Pulmonary artery endothelial cell (primary cell): Measurements from ENCODE around the gene HOXA5. TPM values are rescaled to one million over a fixed set of nuclear protein-coding genes. Genes with fewer than 3 reads are reported as not detected.

Experiments used
- DNase-seq: peaks from one replicate; pipeline ENCODE4 v3.0.0-alpha.2; 2011; ENCODE audit warnings: low read depth, low spot score
- total RNA-seq: library from RNA; depleted of rRNA; stranded (reverse); fragments of >200 nt; gene quantifications from 2 replicates; pipeline ENCODE4 v1.2.3, GENCODE V29; 2014

HOXA5 gene
- total RNA-seq: 5.9 and 13.1 TPM in 2 replicates

DNA sequence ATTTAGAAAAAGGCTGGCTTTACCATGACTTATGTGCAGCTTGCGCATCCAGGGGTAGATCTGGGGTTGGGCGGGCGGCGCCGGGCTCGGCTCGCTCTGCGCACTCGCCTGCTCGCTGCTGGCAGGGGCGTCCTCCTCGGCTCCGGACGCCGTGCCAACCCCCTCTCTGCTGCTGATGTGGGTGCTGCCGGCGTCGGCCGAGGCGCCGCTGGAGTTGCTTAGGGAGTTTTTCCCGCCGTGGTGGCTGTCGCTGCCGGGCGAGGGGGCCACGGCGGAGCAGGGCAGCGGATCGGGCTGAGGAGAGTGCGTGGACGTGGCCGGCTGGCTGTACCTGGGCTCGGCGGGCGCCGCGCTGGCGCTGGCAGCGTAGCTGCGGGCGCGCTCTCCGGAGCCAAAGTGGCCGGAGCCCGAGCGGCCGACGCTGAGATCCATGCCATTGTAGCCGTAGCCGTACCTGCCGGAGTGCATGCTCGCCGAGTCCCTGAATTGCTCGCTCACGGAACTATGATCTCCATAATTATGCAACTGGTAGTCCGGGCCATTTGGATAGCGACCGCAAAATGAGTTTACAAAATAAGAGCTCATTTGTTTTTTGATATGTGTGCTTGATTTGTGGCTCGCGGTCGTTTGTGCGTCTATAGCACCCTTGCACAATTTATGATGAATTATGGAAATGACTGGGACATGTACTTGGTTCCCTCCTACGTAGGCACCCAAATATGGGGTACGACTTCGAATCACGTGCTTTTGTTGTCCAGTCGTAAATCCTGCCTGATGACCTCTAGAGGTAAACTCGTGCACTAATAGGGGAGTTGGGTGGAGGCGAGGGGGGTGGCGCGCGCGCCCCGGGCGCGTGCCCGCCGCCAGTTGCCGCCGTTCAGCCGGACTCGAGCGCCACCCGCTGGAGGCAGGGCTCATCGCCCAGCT is at the start of gene HOXA5:
Gene HOXA5, minus strand, starts transcription at position 659 of the 927 bp plus-strand sequence. Its CDS starts 74 bp downstream, at position 585.
- peak; percentile 79 for DNase-seq

DNA sequence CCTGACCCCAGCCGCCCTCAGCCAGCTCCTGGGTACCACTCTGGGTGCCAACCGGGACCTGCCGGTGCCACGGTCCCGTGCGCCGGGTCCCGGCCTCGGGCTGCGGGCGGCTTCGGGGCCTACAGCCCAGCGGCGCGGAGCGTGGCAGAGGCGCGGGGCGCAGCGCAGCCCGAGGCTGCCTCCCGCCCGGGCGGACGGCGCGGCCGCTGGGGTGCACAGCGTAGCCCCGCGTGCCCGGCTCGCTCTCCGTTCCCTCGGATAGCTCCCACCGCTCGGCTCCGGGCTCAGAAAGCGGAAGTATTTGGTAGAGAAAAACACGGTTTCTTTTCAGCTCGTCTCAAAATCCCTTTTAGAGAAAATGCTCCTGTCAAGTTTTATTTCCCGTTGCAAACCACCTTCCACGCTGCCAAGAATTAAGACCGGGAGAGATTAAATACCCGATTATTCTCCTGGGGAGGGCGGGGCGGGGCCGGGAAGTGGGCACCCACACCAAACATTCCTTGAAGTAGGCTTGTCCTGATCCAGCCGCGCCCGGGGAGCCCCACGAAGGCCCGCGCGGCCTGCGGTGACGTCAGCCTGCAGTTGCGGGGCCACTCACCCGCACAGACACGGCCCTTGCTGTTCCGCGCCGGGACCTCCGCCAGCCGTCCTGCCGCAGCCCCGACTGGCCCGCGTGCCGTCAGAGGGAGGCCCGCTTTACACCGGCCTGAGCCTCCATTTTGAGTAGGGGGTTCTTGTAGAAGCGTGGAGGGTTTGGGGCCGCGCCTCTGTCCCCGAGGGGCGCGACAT is 49.3 kb upstream of the HOXA5 start:
- no peak for DNase-seq

- DNase-seq: no peak
Observed at GRCh38 chr7:27191833-27192545, 48.5 kb upstream of the HOXA5 start.

GRCh38 chr7:27191161-27191731 is 47.8 kb upstream of the HOXA5 start:
- DNase-seq: no peak

DNA sequence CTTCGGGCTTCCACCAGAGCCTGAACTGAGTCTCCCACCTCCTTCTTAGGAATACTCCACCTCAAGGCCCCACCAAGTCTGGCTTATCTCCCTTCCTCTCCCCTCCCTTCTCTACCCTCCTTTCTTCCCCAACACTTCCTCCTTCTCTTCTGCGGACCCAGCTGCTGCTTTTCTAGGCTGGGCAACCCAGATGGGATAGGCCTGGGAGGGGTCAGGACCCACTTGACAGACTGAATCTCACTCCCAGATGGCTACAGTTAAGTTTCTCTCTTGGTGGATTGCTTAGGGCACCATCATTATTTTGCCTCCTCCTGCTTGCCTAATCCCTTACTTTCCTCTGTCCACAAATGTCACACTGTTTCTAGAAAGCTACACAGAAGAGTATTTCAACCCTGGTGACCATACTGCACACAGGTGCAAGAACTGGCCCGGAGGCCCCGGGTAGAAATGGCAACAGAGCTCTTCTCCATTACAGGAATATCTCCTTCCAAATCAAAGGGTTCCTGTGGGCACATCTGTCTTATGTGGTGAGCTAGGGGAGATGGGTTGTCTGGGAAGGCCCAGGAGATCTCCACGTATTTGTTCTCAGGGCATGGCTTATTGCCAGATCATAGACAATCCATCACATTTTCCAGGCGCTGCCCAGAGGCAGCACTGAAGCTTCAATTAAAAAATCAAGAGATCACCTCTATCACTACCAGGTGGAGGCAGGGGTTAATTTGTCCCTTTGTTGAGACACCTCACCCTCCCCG is 46.7 kb upstream of the HOXA5 start:
- no peak for DNase-seq

- no peak for DNase-seq
Observed at GRCh38 chr7:27189295-27189996, 46.0 kb upstream of the HOXA5 start.

GRCh38 chr7:27188386-27189294 is 45.2 kb upstream of the HOXA5 start:
- no peak for DNase-seq

GRCh38 chr7:27187475-27188385 is 44.2 kb upstream of the HOXA5 start:
- DNase-seq: no peak

- DNase-seq: no peak
Observed at GRCh38 chr7:27186668-27187474, 43.4 kb upstream of the HOXA5 start.

GRCh38 chr7:27185854-27186667 is 42.6 kb upstream of the HOXA5 start:
- DNase-seq: no peak

DNA sequence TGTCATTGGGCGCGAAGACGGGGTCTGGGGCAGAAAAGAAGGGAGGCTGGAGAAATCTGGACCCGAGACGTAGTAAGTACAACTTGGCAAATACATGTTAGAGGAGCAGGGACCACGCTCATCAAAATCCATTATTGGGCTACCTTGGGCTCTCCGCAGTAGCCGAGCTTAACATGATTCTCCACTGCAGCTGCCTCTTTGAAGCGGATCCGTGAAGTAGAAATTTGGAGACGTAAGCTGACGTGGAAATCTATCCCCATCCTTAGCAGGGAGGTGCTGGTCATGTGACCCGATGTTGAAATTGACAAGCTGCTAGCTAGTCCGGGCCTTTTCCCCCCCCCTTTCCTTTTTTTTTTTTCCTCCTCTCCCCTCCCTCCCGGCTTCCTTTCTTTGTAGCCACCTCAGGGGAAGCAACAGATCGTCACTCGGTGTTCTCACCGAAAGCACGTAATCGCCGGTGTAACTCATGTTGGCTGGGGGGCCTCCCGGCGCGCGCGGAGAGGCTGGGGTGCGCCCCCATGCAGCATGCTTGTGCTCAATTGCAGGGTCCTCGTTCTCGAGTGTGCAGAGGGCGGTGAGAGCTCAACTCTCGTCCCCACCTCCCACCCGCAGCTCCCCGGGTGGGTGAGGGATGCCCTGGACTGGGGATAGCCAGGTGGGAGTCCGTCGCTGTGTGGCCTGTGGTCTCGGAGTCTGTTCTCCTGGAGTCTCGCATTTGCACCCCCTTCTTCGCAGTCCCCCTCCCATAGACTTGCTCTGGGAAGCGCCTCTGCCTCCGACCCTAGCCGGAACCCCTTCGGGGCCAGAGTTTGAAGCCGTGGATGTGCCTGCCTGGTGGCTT is 41.8 kb upstream of the HOXA5 start, which contains the start of gene HOXA11:
Gene HOXA11, minus strand, starts transcription at position 220 of the 841 bp plus-strand sequence. Its CDS starts 88 bp downstream, at position 132.
- no peak for DNase-seq

GRCh38 chr7:27184337-27185012 is 41.0 kb upstream of the HOXA5 start:
- no peak for DNase-seq

DNA sequence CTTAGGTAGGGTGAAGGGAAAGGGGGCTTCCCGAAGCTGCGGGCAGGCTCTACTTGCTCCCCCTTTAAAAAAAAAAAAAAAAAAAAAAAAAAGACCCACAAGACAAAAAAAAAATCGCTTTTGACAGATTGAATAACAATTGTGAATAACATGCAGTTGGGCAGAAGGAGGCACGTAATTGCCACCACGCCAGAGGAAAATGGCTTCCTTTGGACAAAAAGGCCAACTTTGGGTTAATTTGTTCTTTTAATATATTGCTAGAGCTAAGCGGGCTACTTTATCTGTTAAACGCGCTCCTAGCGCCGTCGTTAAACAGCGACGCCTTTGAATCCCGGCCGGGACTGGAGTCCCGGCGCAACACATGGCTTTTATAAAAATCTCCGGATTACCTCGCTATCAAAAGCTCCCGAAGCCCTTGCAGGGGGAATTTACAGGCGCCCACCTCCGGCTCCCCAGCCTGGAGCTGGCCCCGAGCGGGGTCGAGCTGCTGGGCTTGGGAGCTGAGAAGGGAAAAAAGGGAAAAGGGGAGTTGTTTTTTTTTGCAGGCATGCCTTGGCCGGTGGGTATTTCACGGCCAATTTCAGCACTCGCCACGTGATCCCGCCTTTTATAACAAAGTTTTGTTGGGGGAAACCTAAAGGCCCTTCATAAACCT is 40.3 kb upstream of the HOXA5 start:
- no peak for DNase-seq
